Measurements from ENCODE around the gene EYS. TPM values are rescaled to one million over a fixed set of nuclear protein-coding genes. Genes with fewer than 3 reads are reported as not detected.

Gene EYS
- total and polyA plus RNA-seq, 2 of the 8 experiments (the other 6 are each of a cell fraction or from before 2014, with no cell fraction given): 0.05 to 0.13 TPM

DNA sequence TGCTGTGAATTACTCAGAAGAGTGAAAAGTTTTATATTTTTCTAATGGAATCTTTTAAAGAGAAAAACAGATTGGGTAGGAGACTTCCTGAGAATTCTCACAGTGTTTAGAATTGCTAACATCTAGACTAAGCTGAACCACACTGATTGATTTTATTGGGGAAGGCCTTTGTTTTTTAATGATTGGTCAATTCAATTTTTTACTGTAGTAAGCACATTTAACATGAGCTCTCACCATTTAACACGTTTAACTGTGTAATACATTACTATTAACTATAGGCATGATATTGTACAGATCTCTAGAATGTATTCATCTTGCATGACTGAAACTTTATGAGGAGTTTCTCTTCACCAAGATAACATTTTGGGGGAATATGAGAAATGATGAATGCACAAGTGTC, 1084.1 kb downstream of the EYS start:
- no peak overlapping the region for H3K14ac ChIP-seq (ENCODE audit: insufficient read length)
- no peak overlapping the region for H3K23ac ChIP-seq (ENCODE audit: insufficient read length)
- no peaks in the 10 kb centered on the region for H3K79me2 ChIP-seq (ENCODE audit: control insufficient read depth in 1 of 2, insufficient read depth in 2 of 2, low read length in 2 of 2)
- no peaks in the 10 kb centered on the region for H3K23me2 ChIP-seq (ENCODE audit: low read depth, low read length)
- H2BK12ac ChIP-seq (ENCODE audit: low read depth, low read length): no peak overlapping the region
- no peak overlapping the region for H3K18ac ChIP-seq (ENCODE audit: extremely low read depth, low read length)
- no peak overlapping the region for H3K4me2 ChIP-seq (ENCODE audit: insufficient read depth in 1 of 2, low read depth in 2 of 2, low read length in 2 of 2)
- no peak overlapping the region for H2AK5ac ChIP-seq (ENCODE audit: low read depth, low read length)
- no peaks in the 10 kb centered on the region for H4K20me1 ChIP-seq (replicated peaks in 1 of 2; ENCODE audit: control insufficient read depth in 1 of 2, insufficient read depth in 2 of 2, low read length in 2 of 2)
- H2BK120ac ChIP-seq (replicated peaks; ENCODE audit: low read depth, low read length): no peak overlapping the region
- ChIA-PET CTCF (ENCODE audit: partially characterized antibody) (no interaction called here), POLR2A (ENCODE audit: partially characterized antibody) (no interaction called here)
- no peak overlapping the region for H4K91ac ChIP-seq (replicated peaks; ENCODE audit: insufficient read length, low read length)
- 100% methylated on average over 1 of the region's 1 CpG; no CpG with 5 or more reads in 1 of the 2 experiments for WGBS, 2 experiments (ENCODE audit: extremely low coverage in 1 of 2, insufficient coverage in 1 of 2, insufficient read length in 1 of 2, insufficient replicate concordance in 2 of 2, low coverage in 1 of 2, low lambda C conversion rate in 2 of 2, missing lambda C conversion rate in 1 of 2)
- H3K56ac ChIP-seq (replicated peaks; ENCODE audit: insufficient read length, low read depth, low read length): no peak overlapping the region
- no peaks in the 10 kb centered on the region for H3K4me1 ChIP-seq (replicated peaks in 1 of 4; ENCODE audit: control insufficient read depth in 3 of 4, insufficient read depth in 4 of 4, low read length in 3 of 4)
- no peak overlapping the region for H3K4ac ChIP-seq (replicated peaks; ENCODE audit: insufficient read length, low read depth, low read length)
- no peak overlapping the region for H4K8ac ChIP-seq (ENCODE audit: extremely low read depth, insufficient read depth, low read length)
- H2AFZ ChIP-seq (ENCODE audit: low read length): no peak overlapping the region
- H2BK20ac ChIP-seq (ENCODE audit: low read length): no peak overlapping the region
- H3K27ac ChIP-seq (ENCODE audit: low read depth, low read length): no peak overlapping the region
- no peak overlapping the region for H2BK15ac ChIP-seq (ENCODE audit: low read length)
- no peaks in the 10 kb centered on the region for H3K79me1 ChIP-seq (ENCODE audit: low read depth, low read length)
- no peaks in the 10 kb centered on the region for H3K36me3 ChIP-seq (ENCODE audit: control insufficient read depth in 2 of 4, insufficient read depth in 4 of 4, low read length in 3 of 4)
- FAIRE-seq (no peak), DNase-seq (ENCODE audit: low read depth in 1 of 2, low spot score in 2 of 2) (no peak)
- no peak overlapping the region for H3K9ac ChIP-seq (replicated peaks in 1 of 4; ENCODE audit: extremely low read depth in 1 of 4, low read depth in 3 of 4, low read length in 3 of 4)
- H2BK5ac ChIP-seq (ENCODE audit: low read depth, low read length): no peak overlapping the region
- no peaks in the 10 kb centered on the region for H3K9me3 ChIP-seq (ENCODE audit: insufficient read depth in 2 of 2, low read depth in 1 of 2, low read length in 1 of 2)
- H3K27me3 ChIP-seq (replicated peaks in 1 of 4; ENCODE audit: control insufficient read depth in 3 of 4, extremely low read depth in 1 of 4, insufficient read depth in 3 of 4, low read length in 3 of 4): no peaks in the 10 kb centered on the region
- TF ChIP-seq NRF1 (IDR thresholded peaks at IDR 0.05; ENCODE audit: low read depth, low read length) (no peak), POLR2A (IDR thresholded peaks at IDR 0.05; ENCODE audit: control extremely low read depth in 1 of 2, low read depth in 2 of 2, low read length in 2 of 2) (no peak), SRF (IDR thresholded peaks at IDR 0.05; ENCODE audit: low read depth, low read length) (no peak), TAF7 (optimal IDR thresholded peaks at IDR 0.05; ENCODE audit: borderline replicate concordance, low read depth, low read length) (no peak)
- TF ChIP-seq, protein P1, sequence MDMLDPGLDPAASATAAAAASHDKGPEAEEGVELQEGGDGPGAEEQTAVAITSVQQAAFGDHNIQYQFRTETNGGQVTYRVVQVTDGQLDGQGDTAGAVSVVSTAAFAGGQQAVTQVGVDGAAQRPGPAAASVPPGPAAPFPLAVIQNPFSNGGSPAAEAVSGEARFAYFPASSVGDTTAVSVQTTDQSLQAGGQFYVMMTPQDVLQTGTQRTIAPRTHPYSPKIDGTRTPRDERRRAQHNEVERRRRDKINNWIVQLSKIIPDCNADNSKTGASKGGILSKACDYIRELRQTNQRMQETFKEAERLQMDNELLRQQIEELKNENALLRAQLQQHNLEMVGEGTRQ (IDR thresholded peaks at IDR 0.05; ENCODE audit: low read length): no peak
- H3K4me3 ChIP-seq (ENCODE audit: extremely low read depth in 1 of 4, insufficient read depth in 2 of 4, low read depth in 3 of 4, low read length in 4 of 4): no peak overlapping the region
- no peak overlapping the region for H4K5ac ChIP-seq (ENCODE audit: insufficient read length, low read depth, low read length)

Data from H1 (cell line).